Hepatocyte (in vitro differentiated cells): Measurements from ENCODE around the gene LMLN.

Experiments
- EZH2 ChIP-seq: fragments of 200-600 bp; sonication (generic); IDR thresholded peaks from 2 replicates; pipeline ENCODE4 v1.6.1; 2016; ENCODE audit warnings: antibody characterized with exemption, mild to moderate bottlenecking, borderline replicate concordance
- TF ChIP-seq, protein P1 (sequence below): fragments of 200-600 bp; sonication (generic); IDR thresholded peaks from 2 replicates; pipeline ENCODE4 v1.5.1; 2016; ENCODE audit warnings: antibody characterized with exemption, mild to moderate bottlenecking; ENCODE audit not compliant: poor library complexity

DNA sequence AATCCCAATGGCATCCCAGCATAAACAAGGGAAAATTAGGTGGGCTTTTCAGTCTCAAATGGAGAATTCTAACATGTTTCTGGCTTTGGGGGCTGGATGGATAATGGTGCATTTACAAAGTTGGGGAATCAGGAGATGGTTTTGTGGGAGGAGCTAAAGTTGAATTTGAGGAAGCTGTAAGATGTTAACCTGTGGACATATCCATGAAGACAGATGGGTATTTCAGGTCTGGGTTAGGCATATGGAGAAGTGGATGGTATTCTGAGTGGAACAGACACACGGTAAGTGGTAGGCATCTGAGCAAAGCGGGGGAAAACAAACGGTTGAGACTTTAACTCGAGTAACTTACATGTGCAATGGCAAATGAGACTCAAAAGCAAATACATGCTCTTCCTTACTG lies 1.7 kb upstream of the LMLN start:
- TF ChIP-seq EZH2: no peak
- TF ChIP-seq, protein P1, sequence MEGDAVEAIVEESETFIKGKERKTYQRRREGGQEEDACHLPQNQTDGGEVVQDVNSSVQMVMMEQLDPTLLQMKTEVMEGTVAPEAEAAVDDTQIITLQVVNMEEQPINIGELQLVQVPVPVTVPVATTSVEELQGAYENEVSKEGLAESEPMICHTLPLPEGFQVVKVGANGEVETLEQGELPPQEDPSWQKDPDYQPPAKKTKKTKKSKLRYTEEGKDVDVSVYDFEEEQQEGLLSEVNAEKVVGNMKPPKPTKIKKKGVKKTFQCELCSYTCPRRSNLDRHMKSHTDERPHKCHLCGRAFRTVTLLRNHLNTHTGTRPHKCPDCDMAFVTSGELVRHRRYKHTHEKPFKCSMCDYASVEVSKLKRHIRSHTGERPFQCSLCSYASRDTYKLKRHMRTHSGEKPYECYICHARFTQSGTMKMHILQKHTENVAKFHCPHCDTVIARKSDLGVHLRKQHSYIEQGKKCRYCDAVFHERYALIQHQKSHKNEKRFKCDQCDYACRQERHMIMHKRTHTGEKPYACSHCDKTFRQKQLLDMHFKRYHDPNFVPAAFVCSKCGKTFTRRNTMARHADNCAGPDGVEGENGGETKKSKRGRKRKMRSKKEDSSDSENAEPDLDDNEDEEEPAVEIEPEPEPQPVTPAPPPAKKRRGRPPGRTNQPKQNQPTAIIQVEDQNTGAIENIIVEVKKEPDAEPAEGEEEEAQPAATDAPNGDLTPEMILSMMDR: no peak
